Adipose tissue (tissue), 3 donors: ENCODE results near the gene SETD5. TPM values are rescaled to one million over a fixed set of nuclear protein-coding genes. Genes with fewer than 3 reads are reported as not detected.

ENCODE experiments used
- H3K27ac ChIP-seq: one replicate; pipeline ENCODE4 v1.5.1; 2013; ENCODE audit warnings: low read depth, low read length
- WGBS, 3 donors: extraction: QIAGEN DNeasy Blood & Tissue Kit; methylation state at CpG; one replicate each; pipeline ENCODE4 v1.1.7; 2013; 5-methylcytosine and 5-hydroxymethylcytosine counted together
- polyA plus RNA-seq, 3 donors: library from polyadenylated mRNA; stranded (reverse); fragments of 200-250 nt; gene quantifications; one replicate each; pipeline ENCODE4 v1.2.3, GENCODE V29; 2013
- donor health status: healthy with polysubstance abuse.
- donor health status: Bipolar disorder and iron deficiency.
- donor health status: healthy.

The SETD5 gene
- polyA plus RNA-seq, 3 donors: 15.6 to 32.4 (median 28.3) TPM

- no peak overlapping the region for H3K27ac ChIP-seq
- 10 to 41% (median 30%) methylated on average over 3 of the region's 3 CpGs for WGBS, 3 donors
Observed at GRCh38 chr3:9402410-9403228, 5.2 kb downstream of the SETD5 start.

DNA sequence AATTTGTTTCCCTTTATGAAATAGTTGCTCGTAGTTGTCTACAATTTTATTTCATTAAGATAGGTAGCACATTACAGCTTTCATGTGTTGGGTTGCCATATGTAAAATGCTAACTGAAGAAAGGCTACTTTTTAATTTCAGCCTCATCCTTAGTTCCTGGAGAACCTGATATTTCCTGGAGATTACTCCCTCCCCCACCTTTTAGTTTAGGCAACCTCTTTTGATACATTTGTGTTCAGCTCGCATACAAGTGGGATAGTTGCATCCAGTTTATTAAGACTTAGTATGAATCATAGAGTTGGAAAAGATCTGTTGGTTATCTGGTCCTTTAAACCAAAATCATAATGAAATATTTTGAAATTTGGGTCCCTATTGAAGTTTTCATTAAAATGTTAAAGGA lies 6.0 kb downstream of the SETD5 start:
- H3K27ac ChIP-seq: no peak overlapping the region
- WGBS, 3 donors: 53 to 60% (median 56%) methylated on average over 2 of the region's 2 CpGs

GRCh38 chr3:9404680-9405079 lies 7.3 kb downstream of the SETD5 start:
- no peak overlapping the region for H3K27ac ChIP-seq
- 9 to 33% (median 31%) methylated on average over 1 of the region's 1 CpG for WGBS, 3 donors

DNA sequence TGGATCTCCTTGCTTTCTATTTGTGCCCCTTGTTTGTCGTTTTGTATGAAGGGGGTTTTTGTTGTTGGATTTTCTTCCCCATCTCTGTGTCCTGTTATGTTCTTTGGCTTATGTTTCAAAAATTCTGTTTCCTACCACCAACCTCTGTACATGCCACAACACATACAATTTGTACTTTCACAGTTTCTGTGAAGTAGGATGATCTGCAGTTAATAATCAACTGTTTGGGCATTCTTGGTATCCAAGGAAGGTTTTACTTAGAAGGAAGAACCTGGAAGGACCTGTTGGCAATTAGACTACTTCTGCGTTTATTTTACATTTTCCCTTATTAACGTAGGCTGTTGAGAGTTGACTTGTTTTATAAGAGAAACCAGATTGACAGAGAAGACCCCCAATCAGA lies 8.3 kb downstream of the SETD5 start:
- WGBS, 3 donors: 36 to 71% (median 68%) methylated on average over 3 of the region's 3 CpGs

GRCh38 chr3:9406856-9407626 lies 9.6 kb downstream of the SETD5 start:
- WGBS, 3 donors: 87% methylated on average over 7 of the region's 7 CpGs
- H3K27ac ChIP-seq: no peak overlapping the region

More for the DNA sequence above, 8.3 kb downstream of the SETD5 start:
- no peak overlapping the region for H3K27ac ChIP-seq

- H3K27ac ChIP-seq: no peak overlapping the region
Observed at GRCh38 chr3:9408061-9408460, 10.6 kb downstream of the SETD5 start.

DNA sequence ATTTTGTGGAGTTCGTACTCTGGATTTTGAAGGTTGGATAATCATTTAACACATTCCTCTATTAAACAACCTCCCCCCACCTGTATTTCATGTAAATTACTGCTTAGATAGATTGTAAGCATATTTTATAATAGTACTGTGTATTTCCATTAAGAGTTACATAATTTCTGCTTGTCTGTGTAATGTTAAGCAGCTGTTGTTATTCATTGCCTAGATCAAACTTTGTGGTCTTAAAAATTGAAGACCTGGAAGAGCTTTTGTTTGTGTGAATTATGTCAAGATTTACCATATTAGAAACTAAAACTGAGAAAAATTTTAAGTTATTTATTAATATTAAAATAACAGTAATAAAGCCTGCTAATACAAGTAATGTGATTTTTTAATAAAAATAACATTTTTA lies 11.1 kb downstream of the SETD5 start:
- H3K27ac ChIP-seq: no peak overlapping the region
- WGBS, 3 donors: 55 to 86% (median 79%) methylated on average over 1 of the region's 1 CpG

More at GRCh38 chr3:9408061-9408460, 10.6 kb downstream of the SETD5 start:
- 91 to 95% (median 93%) methylated on average over 6 of the region's 6 CpGs for WGBS, 3 donors

DNA sequence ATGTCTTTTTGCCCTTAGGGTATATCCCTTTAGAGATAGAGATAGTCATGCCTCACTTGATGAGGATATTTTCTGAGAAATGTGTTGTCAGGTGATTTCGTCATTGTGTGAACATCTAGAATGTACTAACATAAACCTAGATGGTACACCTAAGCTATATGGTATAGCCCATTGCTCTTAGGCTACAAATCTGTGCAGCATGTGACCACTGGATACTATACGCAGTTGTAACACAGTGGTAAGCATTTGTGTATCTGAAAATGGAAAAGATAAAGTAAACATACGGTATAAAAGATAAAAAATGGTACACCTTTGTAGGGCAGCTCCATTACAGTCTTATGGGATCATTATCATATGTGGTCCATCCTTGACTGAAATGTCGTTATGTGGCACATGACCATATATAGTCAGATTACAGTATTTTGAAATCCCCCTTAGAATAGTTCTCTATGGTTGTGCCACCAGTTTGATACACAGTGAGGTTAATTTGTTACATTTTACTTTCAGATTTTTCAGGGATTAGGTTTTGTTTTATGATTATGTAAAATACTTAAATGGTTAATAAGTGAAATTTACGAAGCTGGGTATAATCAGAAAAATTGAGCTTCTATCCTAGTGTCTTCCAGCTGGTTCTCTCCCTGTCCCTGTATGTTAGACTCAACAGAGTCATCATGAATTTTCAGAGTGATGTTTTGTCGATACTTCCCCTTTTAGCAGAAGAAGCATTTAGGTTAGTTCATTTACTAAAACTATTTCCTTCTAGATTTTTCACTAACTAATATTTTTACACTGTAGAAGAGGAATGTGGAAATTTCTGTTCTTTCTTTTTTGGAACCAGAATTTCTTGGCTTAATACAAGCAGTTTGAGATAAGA lies 12.8 kb downstream of the SETD5 start:
- H3K27ac ChIP-seq: no peak overlapping the region
- 63 to 72% (median 64%) methylated on average over 6 of the region's 6 CpGs for WGBS, 3 donors

DNA sequence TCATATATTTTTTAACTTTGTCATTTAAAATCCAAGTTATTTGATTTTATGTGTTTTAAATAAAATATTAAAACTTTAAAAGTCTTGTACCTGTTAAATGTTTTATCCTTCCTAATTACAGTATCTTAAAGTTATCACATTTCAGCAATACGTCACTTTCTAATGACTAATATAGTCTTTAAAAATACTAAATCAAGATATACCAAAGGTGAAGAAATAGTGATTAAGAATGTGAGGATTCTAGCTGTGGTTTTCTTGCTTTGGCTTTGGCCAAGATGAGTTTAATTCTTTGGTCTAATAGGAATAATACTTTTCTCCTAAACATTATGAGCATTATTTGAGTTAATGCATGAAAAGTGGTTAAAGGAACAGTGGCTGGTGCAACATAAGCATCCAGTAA lies 13.9 kb downstream of the SETD5 start:
- WGBS, 3 donors: 71 to 81% (median 80%) methylated on average over 1 of the region's 1 CpG
- H3K27ac ChIP-seq: no peak overlapping the region

DNA sequence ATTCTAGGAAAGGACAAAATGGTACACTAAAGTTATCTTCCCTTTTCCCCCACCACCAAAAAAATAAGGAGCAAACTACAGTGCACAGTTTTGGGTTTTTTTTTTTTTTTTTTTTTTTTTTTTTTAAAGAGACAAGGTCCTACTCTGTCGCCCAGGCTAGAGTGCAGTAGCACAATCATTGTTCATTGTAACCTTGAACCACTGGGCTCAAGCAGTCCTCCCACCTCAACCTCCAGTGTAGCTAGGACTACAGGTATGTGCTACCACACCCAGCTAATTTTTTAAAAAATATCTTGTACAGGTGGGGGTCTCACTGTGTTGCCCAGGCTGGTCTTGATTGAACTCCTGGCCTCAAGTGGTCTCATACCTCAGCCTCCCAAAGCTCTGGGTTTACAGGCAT lies 14.9 kb downstream of the SETD5 start:
- no peak overlapping the region for H3K27ac ChIP-seq

GRCh38 chr3:9414826-9415225 lies 17.4 kb downstream of the SETD5 start:
- H3K27ac ChIP-seq: no peak overlapping the region

More for the DNA sequence above, 14.9 kb downstream of the SETD5 start:
- 40 to 89% (median 80%) methylated on average over 1 of the region's 1 CpG for WGBS, 3 donors

GRCh38 chr3:9415485-9416138 lies 18.2 kb downstream of the SETD5 start:
- WGBS, 3 donors: 88 to 91% (median 88%) methylated on average over 6 of the region's 6 CpGs

GRCh38 chr3:9416139-9416780 lies 18.8 kb downstream of the SETD5 start:
- H3K27ac ChIP-seq: no peak overlapping the region
- WGBS, 3 donors: 53 to 63% (median 54%) methylated on average over 3 of the region's 3 CpGs

More at GRCh38 chr3:9415485-9416138, 18.2 kb downstream of the SETD5 start:
- H3K27ac ChIP-seq: no peak overlapping the region

DNA sequence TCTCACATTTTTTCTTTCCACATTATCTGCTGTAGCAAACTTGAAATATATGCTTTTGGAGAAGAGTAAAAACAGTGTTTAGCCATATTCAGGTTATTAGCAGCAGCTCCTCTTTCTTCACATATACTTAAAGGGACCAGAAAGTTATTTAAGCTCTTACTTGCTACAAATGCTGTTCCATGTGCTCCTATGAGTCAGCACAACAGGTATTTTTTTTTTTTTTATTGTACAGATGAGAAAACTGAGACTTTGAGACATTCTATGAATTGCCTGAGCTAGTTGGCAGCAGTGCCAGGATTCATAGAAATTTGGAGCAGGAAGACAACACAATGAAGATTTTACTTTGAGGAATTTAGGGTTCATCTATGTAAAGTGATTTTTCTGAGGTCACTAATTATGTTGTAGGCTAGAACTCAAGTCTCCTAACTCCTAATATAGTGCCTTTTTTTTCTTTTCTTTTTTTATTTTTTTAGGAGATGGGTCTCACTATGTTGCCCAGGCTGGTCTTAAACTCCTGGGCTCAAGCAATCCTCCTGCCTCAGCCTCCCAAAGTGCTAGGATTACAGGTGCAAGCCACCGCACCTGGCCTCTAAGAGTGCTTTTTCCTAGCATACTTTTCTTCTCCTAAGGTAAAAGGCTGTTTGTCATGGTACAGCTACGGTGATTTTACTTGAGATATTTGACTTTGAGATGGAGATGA lies 23.6 kb downstream of the SETD5 start:
- no peak overlapping the region for H3K27ac ChIP-seq
- 73 to 95% (median 92%) methylated on average over 2 of the region's 2 CpGs for WGBS, 3 donors

- no peak overlapping the region for H3K27ac ChIP-seq
- 10 to 16% (median 11%) methylated on average over 5 of the region's 5 CpGs for WGBS, 3 donors
Observed at GRCh38 chr3:9422712-9423424, 25.5 kb downstream of the SETD5 start.

GRCh38 chr3:9428411-9428810 lies 31.0 kb downstream of the SETD5 start:
- H3K27ac ChIP-seq: no peak overlapping the region

DNA sequence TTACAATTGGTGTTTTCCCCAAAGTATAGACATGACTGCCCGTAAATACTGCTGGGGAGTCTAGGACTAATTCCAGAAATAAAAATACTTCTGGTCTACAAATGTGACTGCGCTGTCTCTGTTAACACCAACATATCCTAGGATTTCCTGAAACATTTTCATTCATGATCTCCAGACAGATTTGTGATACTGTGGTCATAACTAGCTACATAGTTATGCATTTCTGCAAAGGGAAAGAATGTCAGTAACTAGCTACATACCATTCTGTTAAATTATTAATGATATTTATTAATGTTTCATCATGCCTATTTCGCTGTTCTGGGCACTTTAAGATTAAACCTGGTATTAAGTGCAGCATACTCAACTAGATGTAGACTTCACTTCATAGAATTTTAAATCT lies 33.3 kb downstream of the SETD5 start:
- 76 to 95% (median 95%) methylated on average over 3 of the region's 3 CpGs for WGBS, 3 donors
- no peak overlapping the region for H3K27ac ChIP-seq
